PC-9 (cell line): ENCODE results near the gene TAF11L3. TPM values are rescaled to one million over a fixed set of nuclear protein-coding genes. Genes with fewer than 3 reads are reported as not detected.
"Not testable (repeated sequence)": the region's sequence is repeated elsewhere in the genome, so short reads cannot be mapped to it uniquely, and the experiment has no call there.

ENCODE experiments used
- Bru-seq: library from RNA; stranded (reverse); fragments of 400-500 nt; gene quantifications from one replicate; lab custom pipeline; 2021; lab: Mats Ljungman, UMichigan
- BruChase-seq, 2 experiments: library from RNA; stranded (reverse); fragments of 400-500 nt; gene quantifications; one replicate each; lab custom pipeline; 2021; lab: Mats Ljungman, UMichigan
- BruUV-seq: library from RNA; stranded (reverse); fragments of 400-500 nt; replicated peaks from 2 replicates; lab custom pipeline; 2021; lab: Mats Ljungman, UMichigan
- CTCF ChIA-PET: fragments of 300-600 bp; sonication (Branson Sonifier 250); formaldehyde crosslinking; loops from one replicate; lab custom pipeline; 2022; ENCODE audit warnings: antibody characterized with exemption; lab: Charles Lee
- POLR2A ChIA-PET: fragments of 300-600 bp; sonication (Branson Sonifier 250); formaldehyde crosslinking; loops from one replicate; lab custom pipeline; 2022; ENCODE audit warnings: antibody characterized with exemption; ENCODE audit not compliant: unreplicated experiment; lab: Charles Lee
- DNase-seq, 2 experiments: peaks; one replicate each; pipeline versions ENCODE4 v3.0.0 to v3.0.0-alpha.2; 2015 to 2022; ENCODE audit warnings: mixed read lengths in 1 of 2
- H2AFZ ChIP-seq: fragments of 200-600 bp; sonication (generic); 2 replicates; pipeline ENCODE4 v1.8.1; 2017; ENCODE audit warnings: antibody characterized with exemption
- H3F3A ChIP-seq: fragments of 200-600 bp; sonication (generic); 2 replicates; pipeline ENCODE4 v1.8.1; 2017; ENCODE audit warnings: antibody characterized with exemption, mild to moderate bottlenecking, low read depth; ENCODE audit not compliant: insufficient read depth
- H3K27ac ChIP-seq: fragments of 200-600 bp; sonication (generic); 2 replicates; pipeline ENCODE4 v1.6.1; 2016; ENCODE audit warnings: mixed run types
- H3K27me3 ChIP-seq: fragments of 200-600 bp; sonication (generic); 2 replicates; pipeline ENCODE4 v1.6.1; 2016; ENCODE audit warnings: low read depth, mixed run types; ENCODE audit not compliant: insufficient read depth
- H3K36me3 ChIP-seq: fragments of 200-600 bp; sonication (generic); 2 replicates; pipeline ENCODE4 v1.6.1; 2016; ENCODE audit warnings: low read depth, mixed run types
- H3K4me1 ChIP-seq: fragments of 200-600 bp; sonication (generic); replicated peaks from 2 replicates; pipeline ENCODE4 v1.6.1; 2016; ENCODE audit warnings: mixed run types; ENCODE audit not compliant: insufficient read depth
- H3K4me2 ChIP-seq: fragments of 200-600 bp; sonication (generic); 2 replicates; pipeline ENCODE4 v1.6.1; 2017; ENCODE audit warnings: mixed run types
- H3K4me3 ChIP-seq: fragments of 200-600 bp; sonication (generic); 2 replicates; pipeline ENCODE4 v1.6.1; 2016; ENCODE audit warnings: mixed run types
- H3K79me2 ChIP-seq: fragments of 200-600 bp; sonication (generic); 2 replicates; pipeline ENCODE4 v1.6.1; 2017; ENCODE audit warnings: low read depth, mixed run types
- H3K9me2 ChIP-seq: fragments of 200-600 bp; sonication (generic); 2 replicates; pipeline ENCODE4 v1.8.1; 2017; ENCODE audit warnings: mild to moderate bottlenecking; ENCODE audit not compliant: insufficient read depth
- H3K9me3 ChIP-seq: fragments of 200-600 bp; sonication (generic); 2 replicates; pipeline ENCODE4 v1.8.1; 2016; ENCODE audit warnings: low read depth; ENCODE audit not compliant: insufficient read depth
- H4K20me1 ChIP-seq: fragments of 200-600 bp; sonication (generic); 2 replicates; pipeline ENCODE4 v1.8.1; 2017; ENCODE audit not compliant: insufficient read depth
- EZH2 ChIP-seq: fragments of 200-600 bp; sonication (generic); IDR thresholded peaks from 2 replicates; pipeline ENCODE4 v1.8.0; 2017; ENCODE audit warnings: antibody characterized with exemption, low read depth
- intact Hi-C: fragments of 100-400 bp; cut with micrococcal nuclease; formaldehyde crosslinking; loops from one replicate; pipeline ENCODE4 v1.10.0; 2022; ENCODE audit not compliant: unreplicated experiment
- long read RNA-seq: library from polyadenylated mRNA; stranded (forward); transcript quantifications from one replicate; pipeline ENCODE4 v2.0.0, GENCODE V29; 2022
- total RNA-seq: library from RNA; stranded (reverse); gene quantifications from 2 replicates; pipeline ENCODE4 v1.2.3, GENCODE V29; 2021
- TF ChIP-seq, protein P1 (sequence below): fragments of 200-600 bp; sonication (generic); conservative IDR thresholded peaks from 2 replicates; pipeline ENCODE4 v1.6.1; 2017; ENCODE audit warnings: mixed run types, antibody characterized with exemption, mild to moderate bottlenecking, moderate library complexity

TAF11L3 gene
- total RNA-seq (not detected in 2 replicates), Bru-seq, nascent RNA (not detected), BruChase-seq, experiment 1, labeled RNA remaining after a 2-hour chase (not detected), BruChase-seq, experiment 2, labeled RNA remaining after a 6-hour chase (not detected)
- long read RNA-seq = 0 reads

DNA sequence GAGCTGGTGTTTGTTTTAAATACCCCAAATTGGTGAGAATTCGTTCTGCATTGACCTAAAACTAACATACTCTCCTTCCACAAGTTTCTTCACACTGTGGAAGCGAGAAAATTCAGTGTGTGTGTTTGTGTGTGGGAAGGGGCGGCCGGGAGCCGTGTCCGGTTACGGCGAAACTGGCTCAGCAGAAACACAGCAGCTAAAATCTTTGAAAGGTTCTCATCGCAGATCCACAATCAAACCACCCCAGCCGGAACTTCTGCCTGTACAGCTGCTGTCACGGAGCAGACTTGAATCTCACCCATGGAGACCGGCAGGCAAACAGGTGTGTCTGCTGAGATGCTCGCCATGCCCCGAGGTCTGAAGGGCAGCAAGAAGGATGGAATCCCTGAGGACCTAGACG is at the start of gene TAF11L3:
TSS of gene TAF11L3 (plus strand) at position 301 of the 400 bp plus-strand sequence.
- H3K9me2 ChIP-seq, H3F3A ChIP-seq, intact Hi-C loops, H3K79me2 ChIP-seq, DNase-seq, CTCF ChIA-PET, H2AFZ ChIP-seq, H3K36me3 ChIP-seq, H3K4me3 ChIP-seq, H3K4me2 ChIP-seq, H3K9me3 ChIP-seq, H3K27ac ChIP-seq, H3K4me1 ChIP-seq, H4K20me1 ChIP-seq, POLR2A ChIA-PET, BruUV-seq: not testable (repeated sequence)
- H3K27me3 ChIP-seq = peaks cover 14% of the 10 kb centered on the region

DNA sequence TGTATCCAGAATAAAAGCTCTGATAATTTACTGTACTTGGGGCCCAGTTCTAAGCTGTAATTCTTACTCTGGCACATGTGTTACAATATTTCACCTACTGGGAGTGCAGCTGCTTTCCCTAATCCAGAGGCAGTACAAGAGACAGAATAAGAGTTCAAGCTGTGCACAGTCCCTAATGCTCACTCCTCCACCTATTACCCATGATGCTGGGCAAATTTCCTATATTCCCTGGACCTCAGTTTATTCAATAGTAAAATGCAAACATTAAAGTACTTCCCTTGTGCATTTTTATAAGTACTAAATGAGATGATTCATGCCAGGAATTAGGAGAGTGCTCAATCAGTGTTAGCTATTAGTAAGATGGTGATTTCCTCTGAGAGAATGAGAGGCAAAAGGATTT is 48.1 kb upstream of the TAF11L3 start:
- POLR2A ChIA-PET = no interaction called here
- BruUV-seq = no TSS peak
- Histone ChIP-seq H3K79me2 (no peaks in the 10 kb centered on the region), H2AFZ (no peak overlapping the region), H3K27ac (no peak overlapping the region), H3K4me2 (no peak overlapping the region), H3F3A (no peaks in the 10 kb centered on the region), H3K4me1 (no peaks in the 10 kb centered on the region), H3K36me3 (no peaks in the 10 kb centered on the region), H3K9me3 (no peaks in the 10 kb centered on the region), H3K27me3 (no peaks in the 10 kb centered on the region), H3K4me3 (no peak overlapping the region), H3K9me2 (no peaks in the 10 kb centered on the region), H4K20me1 (no peaks in the 10 kb centered on the region)
- TF ChIP-seq, protein P1, sequence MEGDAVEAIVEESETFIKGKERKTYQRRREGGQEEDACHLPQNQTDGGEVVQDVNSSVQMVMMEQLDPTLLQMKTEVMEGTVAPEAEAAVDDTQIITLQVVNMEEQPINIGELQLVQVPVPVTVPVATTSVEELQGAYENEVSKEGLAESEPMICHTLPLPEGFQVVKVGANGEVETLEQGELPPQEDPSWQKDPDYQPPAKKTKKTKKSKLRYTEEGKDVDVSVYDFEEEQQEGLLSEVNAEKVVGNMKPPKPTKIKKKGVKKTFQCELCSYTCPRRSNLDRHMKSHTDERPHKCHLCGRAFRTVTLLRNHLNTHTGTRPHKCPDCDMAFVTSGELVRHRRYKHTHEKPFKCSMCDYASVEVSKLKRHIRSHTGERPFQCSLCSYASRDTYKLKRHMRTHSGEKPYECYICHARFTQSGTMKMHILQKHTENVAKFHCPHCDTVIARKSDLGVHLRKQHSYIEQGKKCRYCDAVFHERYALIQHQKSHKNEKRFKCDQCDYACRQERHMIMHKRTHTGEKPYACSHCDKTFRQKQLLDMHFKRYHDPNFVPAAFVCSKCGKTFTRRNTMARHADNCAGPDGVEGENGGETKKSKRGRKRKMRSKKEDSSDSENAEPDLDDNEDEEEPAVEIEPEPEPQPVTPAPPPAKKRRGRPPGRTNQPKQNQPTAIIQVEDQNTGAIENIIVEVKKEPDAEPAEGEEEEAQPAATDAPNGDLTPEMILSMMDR = no peak
- TF ChIP-seq EZH2 = no peak
- DNase-seq = no peak
- intact Hi-C loops = no loop called here
- CTCF ChIA-PET = no interaction called here

DNA sequence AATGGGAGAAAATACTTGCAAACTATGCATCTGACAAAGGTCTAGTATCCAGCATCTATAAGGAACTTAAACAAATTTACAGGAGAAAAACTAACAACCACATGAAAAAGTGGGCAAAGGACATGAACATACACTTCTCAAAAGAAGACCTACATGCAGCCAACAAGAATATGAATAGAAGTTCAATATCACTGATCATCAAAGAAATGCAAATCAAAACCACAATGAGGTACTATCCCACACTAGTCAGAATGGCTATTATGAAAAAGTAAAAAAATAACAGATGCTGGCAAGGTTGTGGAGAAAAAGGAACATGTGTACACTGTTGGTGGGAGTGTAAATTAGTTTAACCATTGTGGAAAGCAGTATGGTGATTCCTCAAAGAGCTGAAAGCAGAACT is 43.1 kb upstream of the TAF11L3 start:
- peaks cover 19% of the 10 kb centered on the region for H3K27me3 ChIP-seq
- POLR2A ChIA-PET, BruUV-seq, CTCF ChIA-PET, H3K79me2 ChIP-seq, H3F3A ChIP-seq, H3K4me1 ChIP-seq, H3K9me2 ChIP-seq, DNase-seq, H3K4me3 ChIP-seq, H3K36me3 ChIP-seq, H4K20me1 ChIP-seq, H2AFZ ChIP-seq, intact Hi-C loops, H3K4me2 ChIP-seq, H3K9me3 ChIP-seq, H3K27ac ChIP-seq: not testable (repeated sequence)

DNA sequence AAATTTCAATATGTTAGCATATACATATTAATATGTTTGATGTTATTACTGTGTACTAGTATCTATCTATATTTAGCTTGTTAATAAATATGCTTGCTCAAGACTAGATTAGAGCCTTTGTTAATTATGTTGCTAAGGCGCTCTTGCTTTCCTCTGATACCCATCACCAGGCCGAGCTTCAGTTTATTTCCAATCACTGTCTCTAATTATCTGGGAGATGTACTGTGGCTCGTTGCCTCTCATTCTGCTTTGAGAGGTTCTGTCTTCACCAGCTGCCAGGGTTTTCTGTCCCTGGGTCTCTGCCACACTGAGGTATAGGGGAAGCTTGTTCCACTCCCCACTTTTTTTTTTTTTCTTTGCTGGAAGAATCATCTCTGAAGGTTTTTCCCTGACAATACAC is 41.1 kb upstream of the TAF11L3 start:
- no peak for TF ChIP-seq EZH2
- TF ChIP-seq, protein P1 = no peak
- Histone ChIP-seq H3K27ac (no peak overlapping the region), H3K36me3 (no peaks in the 10 kb centered on the region), H2AFZ (no peak overlapping the region), H3F3A (no peaks in the 10 kb centered on the region), H4K20me1 (no peaks in the 10 kb centered on the region), H3K9me2 (no peaks in the 10 kb centered on the region), H3K4me3 (no peak overlapping the region), H3K9me3 (no peaks in the 10 kb centered on the region), H3K79me2 (no peaks in the 10 kb centered on the region), H3K4me1 (no peaks in the 10 kb centered on the region), H3K4me2 (no peak overlapping the region), H3K27me3 (peaks cover 23% of the 10 kb centered on the region)
- intact Hi-C loops = no loop called here
- ChIA-PET CTCF (no interaction called here), POLR2A (interaction anchor here (0.6 kb wide), 1 partner anchor 188 kb away, joined by 4 read pairs; no protein-coding TSS in a partner anchor)
- no peak for DNase-seq
- no TSS peak for BruUV-seq
